Measurements from ENCODE around the gene DPF3.

The DPF3 gene

GRCh38 chr14:72790887-72791566 is 102.9 kb downstream of the DPF3 start:
- no peak for DNase-seq

- no peak for DNase-seq
Observed at GRCh38 chr14:72788972-72789728, 104.8 kb downstream of the DPF3 start.

- DNase-seq, result no peak
Observed at GRCh38 chr14:72788255-72788654, 105.6 kb downstream of the DPF3 start.

GRCh38 chr14:72787841-72788240 is 106.1 kb downstream of the DPF3 start:
- DNase-seq, result no peak

- DNase-seq, result no peak
Observed at GRCh38 chr14:72786378-72787350, 107.2 kb downstream of the DPF3 start.

GRCh38 chr14:72783741-72784140 is 110.2 kb downstream of the DPF3 start:
- DNase-seq, result no peak

GRCh38 chr14:72782817-72783216 is 111.1 kb downstream of the DPF3 start:
- DNase-seq, result no peak

- DNase-seq, result no peak
Observed at GRCh38 chr14:72781561-72782508, 112.1 kb downstream of the DPF3 start.

GRCh38 chr14:72780751-72781150 is 113.2 kb downstream of the DPF3 start:
- no peak for DNase-seq

GRCh38 chr14:72779679-72780078 is 114.2 kb downstream of the DPF3 start:
- no peak for DNase-seq

GRCh38 chr14:72777636-72778035 is 116.3 kb downstream of the DPF3 start:
- no peak for DNase-seq

- no peak for DNase-seq
Observed at GRCh38 chr14:72776701-72777261, 117.1 kb downstream of the DPF3 start.

GRCh38 chr14:72775923-72776554 is 117.9 kb downstream of the DPF3 start:
- no peak for DNase-seq

- no peak for DNase-seq
Observed at GRCh38 chr14:72774894-72775620, 118.8 kb downstream of the DPF3 start.

GRCh38 chr14:72774141-72774540 is 119.8 kb downstream of the DPF3 start:
- DNase-seq, result no peak

GRCh38 chr14:72771561-72771960 is 122.3 kb downstream of the DPF3 start:
- no peak for DNase-seq

GRCh38 chr14:72766296-72766695 is 127.6 kb downstream of the DPF3 start:
- no peak for DNase-seq

GRCh38 chr14:72763892-72764291 is 130.0 kb downstream of the DPF3 start:
- no peak for DNase-seq

- DNase-seq, result no peak
Observed at GRCh38 chr14:72759670-72760069, 134.2 kb downstream of the DPF3 start.

- no peak for DNase-seq
Observed at GRCh38 chr14:72758993-72759392, 134.9 kb downstream of the DPF3 start.

GRCh38 chr14:72758420-72758819 is 135.5 kb downstream of the DPF3 start:
- no peak for DNase-seq

Data from NK-92 treated with Interleukin-12 subunit alpha and Interleukin-12 subunit beta, amount 100 ng/mL, for 24 hours (cell line).